ENCODE measurements around the gene RAF1.
"Not testable (repeated sequence)": the region's sequence is repeated elsewhere in the genome, so short reads cannot be mapped to it uniquely, and the experiment has no call there.

Gene RAF1

DNA sequence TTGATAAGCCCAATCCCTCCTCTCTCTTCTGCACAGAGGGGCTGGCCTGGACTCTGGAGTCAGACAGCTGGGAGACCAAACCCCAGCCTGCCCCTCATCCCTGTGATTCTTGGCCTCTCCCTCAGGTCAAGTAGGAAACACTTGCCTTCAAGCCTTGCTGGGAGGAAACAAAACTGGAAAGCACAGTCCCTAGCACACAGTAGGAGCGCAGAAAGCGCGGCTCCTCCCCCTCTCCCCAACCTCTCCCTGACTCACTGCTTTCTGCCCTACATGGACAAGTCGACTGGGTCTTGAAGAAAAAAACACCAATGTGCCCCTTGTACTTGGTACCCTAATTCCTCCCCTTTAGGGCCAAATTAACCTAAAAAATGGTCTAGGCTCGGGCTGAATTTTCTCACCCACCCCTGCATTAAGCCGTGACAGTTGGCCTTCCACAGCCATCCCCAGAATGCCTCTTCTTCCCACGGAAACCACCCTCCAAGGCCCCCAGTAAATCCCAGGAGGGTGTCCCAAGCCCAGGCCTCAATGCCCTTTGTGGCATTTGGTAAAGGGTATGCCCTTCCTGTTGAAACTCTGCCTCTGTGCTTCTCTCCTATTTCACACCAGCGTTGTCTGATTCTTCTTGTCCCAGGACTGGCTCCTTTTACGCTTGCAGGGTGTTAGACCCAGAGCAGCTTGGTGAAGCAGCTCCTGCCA is 11.3 kb upstream of the RAF1 start:
- no peak for DNase-seq

DNA sequence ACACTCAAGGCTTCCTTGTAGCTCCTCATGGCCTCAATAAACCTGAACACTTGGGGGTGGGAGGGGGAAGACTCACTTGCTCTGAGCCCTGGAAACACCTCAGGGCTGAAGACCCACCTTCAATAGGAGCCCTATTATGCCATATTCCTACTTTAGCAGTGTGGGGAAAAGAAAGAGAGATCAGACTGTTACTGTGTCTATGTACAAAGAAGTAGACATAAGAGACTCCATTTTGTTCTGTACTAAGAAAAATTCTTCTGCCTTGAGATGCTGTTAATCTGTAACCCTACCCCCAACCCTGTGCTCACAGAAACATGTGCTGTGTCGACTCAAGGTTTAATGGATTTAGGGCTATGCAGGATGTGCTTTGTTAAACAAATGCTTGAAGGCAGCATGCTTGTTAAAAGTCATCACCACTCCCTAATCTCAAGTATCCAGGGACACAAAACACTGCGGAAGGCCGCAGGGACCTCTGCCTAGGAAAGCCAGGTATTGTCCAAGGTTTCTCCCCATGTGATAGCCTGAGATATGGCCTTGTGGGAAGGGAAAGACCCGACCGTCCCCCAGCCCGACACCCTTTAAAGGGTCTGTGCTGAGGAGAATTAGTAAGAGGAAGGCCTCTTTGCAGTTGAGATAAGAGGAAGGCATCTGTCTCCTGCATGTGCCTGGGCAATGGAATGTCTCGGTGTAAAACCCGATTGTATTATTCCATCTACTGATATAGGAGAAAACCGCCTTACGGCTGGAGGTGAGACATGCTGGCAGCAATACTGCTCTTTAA is 10.2 kb upstream of the RAF1 start:
- DNase-seq = not testable (repeated sequence)

DNA sequence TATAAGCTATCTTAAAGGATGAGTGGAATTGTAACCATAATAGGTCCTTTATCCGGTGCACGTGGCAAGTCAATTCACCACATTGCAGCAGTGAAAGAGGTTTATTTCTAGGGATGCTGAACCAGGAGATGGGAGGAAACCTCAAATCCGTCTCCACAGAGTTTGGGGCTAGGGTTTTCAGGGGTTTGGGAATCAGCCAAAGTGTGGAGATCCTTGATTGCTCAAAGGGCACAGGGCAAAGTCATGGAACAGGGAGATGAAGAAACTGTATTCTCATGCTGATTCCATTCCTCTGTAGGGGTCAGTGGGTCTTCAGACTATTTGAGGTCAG is 7.2 kb upstream of the RAF1 start:
- no peak for DNase-seq

DNA sequence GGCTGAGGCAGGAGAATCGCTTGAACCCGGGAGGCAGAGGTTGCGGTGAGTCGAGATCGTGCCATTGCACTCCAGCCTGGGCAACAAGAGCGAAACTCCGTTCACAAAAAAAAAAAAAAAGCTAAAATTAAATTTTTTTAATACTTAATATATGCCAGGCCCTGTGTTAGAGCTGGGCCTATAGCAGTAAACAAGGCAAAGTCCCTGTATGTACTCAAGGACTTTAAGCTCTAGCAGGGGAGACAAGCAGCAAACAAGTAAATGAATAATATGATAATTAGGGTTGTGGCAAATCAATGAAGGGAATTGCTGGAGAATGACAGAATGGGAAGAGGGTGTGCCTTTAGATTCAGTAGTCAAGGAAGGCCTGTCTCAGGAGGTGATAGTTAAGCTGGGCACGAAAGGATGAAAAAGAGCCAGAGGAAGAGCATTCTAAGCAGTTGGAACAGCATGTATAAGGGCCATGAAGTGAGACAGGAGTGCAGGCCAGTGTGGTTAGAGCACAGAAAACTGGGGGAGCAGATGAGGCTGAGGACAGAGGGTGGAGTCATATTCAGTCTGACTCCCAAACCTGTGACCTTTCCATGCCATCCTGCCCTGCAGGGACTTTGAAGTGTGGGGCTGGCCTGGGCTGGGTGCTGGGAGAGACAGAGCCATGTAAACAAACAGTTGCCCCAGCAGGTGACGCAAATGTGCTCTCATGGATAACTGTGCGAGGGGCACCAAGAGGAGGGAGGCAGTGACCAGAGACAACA is 6.6 kb upstream of the RAF1 start:
- DNase-seq = no peak

DNA sequence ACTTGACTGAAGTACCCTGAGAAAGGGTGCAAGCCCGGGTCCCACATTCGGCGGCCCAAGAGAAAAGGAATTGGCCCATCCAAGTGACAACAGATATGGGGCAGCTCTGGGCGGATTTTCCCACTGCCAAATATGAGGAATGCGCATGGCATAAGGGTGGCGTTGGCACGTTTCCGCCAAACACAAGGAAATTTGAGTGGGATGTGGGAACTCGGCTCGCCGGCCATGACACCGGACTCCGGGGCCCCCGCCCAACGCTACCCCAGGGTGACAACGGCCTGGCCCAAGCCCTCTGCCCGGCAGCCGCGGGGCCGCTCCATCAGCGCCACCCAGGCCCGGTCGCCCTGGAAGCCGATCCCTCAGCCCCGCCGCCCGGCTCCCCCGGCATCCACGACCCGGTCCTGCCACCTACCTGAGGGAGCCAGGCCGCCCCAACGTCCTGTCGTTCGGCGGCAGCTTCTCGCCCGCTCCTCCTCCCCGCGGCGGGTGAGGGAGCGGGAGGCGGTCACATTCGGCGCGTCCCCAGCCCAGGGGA is 449 bp downstream of the RAF1 start:
- no peak for DNase-seq

DNA sequence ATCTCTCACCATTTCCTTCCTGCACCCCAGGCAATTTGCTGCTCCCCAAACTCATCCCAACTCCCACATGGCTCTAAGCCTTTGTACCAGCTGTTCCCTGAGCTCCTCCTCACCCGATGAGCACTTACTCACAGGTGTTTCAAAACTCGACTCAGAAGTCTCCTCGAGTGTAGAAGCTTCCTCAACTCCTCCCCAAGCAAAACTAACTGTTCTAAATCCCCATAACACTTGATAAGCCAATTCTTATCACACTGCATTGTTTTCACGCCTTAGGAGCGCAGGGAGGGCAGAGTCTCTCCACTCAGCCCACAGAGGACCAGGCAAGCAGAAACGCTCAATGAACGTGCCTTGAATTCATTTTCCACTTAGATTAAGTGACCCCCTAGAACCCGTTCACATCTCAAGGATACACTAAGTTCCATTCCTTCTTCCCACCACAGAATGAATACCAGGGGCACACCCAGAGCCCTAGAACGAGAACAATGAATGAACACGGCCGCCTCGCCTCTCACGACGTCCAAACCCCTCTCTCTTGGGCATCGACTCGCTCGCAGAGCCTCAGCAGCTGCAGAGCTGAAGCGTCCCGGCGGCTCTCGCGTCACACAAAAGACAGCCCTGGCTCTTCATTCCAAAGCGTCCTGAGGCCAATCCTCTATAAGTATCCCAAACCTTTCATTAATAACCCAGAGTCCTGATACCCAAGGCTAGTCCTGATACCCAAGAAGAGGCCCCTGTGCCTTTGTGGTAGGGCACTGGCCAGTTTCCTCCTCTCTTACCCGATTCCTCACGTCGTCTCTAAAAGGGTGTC is 1.1 kb downstream of the RAF1 start:
- no peak for DNase-seq

DNA sequence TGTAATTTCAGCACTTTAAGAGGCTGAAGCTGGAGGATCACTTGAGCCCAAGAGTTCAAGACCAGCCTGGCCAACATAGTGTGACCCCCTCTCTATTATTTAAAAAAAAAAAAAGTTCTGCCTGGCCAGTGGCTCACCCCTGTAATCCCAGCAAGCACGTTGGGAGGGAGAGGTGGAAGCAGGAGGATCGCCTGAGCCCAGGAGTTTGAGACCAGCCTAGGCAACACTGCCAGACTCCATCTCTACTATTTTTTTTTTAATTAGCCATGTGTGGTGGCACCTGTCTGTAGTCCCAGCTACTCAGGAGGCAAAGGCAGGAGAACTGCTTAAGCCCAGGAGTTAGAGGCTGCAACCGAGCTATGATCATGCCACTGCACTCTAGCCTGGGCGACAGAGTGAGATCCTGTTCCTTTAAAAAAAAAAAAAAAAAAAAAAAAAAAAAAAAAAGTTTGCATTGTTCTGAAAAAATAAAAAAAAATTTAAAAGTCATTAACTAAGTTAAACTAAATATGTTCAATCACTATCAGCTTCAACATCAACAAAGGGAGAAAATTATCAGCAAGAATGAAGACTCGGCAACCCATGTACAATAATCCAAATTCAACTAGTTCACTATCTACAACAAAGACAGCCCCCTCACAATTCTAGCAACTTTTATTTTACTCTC is 1.9 kb downstream of the RAF1 start:
- no peak for DNase-seq

DNA sequence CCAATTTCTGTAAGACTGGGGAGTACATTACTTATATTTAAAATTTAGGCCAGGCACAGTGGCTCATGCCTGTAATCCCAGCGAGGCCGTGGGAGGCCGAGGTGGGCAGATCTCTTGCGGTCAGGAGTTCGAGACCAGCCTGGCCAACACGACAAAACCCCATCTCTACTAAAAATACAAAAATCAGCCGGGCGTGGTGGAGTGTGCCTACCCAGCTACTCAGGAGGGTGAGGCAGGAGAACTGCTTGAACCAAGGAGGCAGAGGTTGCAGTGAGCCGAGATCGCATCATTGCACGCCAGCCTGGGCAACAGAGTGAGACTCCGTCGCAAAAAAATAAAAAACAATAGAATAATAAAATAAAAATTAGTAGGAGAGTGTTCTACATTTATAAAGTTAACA is 2.5 kb downstream of the RAF1 start:
- not testable (repeated sequence) for DNase-seq

DNA sequence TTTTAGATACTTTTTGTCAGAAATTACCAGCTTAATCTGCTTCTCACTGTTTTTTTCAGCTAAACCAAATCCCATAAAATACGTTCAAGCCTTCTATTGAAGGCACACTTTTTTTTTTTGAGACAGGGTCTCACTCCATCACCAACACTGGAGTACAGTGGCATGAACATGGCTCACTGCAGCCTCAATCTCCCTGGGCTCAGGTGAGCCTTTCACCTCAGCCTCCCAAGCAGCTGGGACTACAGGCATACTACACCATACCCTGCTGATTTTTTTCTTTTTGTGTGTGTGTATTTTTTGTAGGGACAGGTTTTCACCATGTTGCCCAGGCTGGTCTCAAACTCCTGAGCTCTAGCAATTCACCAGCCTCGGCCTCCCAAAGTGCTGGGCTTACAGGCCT is 3.7 kb downstream of the RAF1 start:
- DNase-seq = no peak

DNA sequence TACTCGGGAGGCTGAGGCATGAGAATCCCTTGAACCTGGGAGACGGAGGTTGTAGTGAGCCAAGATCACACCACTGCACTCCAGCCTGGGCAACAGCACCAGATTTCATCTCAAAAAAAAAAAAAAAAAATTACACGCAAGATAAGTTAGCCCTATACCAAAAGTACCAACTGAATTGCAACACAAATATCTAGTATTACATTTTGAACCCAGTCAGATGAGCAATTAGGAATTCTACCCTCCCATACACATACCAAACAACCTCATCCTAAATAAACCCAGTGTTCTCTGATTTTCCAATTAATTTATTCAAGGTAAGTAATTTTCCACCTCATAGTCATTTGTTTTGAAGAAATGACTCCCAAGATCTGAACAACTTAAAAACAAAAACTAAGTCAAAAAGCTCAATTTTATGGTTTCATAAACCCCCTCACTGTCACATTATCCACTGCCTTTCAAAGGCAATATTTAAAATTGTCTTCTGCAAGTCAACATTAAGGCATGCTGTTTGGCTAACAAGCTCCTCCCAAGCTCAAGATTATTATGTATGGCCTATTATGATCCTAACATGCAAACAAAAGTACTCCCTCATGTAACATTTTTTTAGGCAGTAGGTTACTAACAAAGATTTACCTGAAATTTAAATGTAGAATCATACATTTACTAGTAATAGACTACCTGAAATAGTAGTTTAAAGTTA is 4.5 kb downstream of the RAF1 start:
- DNase-seq = no peak

DNA sequence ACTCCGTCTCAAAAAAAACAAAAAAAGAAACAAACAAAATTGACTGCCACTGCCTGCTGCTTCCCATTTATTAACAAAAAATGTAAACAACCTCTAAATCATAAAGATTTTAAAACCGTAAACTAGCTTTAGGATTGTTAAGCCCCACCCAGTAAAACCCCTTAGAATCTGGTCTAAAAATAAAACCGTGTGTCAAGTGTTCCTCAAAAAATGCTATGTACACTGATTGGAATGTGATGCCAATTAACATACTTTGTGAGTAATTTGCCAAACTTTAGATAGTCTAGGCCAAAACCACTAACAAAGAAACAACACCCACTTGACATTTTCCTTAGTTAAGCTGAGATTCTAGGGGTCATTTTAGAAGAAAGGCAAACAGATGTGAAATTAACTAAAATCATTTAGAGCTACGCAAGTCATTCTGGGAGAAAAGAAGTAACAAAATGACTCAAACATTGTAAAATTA is 5.3 kb downstream of the RAF1 start:
- no peak for DNase-seq

DNA sequence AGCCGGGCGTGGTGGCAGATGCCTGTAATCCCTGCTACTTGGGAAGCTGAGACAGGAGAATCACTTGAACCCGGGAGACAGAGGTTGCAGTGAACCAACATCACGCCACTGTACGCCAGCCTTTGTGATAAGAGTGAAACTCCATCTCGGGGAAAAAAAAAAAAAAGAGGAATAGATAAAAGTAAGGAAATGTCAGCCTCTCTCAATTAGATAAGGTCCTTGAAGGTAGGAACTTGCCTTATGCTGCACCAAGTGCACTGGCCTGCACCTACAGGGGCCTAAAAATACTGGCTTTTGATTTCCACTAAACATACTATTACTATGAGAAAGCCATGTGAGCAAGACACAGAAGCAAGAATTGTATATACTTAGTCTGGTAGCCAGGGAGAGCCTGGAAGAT is 7.1 kb downstream of the RAF1 start:
- no peak for DNase-seq

DNA sequence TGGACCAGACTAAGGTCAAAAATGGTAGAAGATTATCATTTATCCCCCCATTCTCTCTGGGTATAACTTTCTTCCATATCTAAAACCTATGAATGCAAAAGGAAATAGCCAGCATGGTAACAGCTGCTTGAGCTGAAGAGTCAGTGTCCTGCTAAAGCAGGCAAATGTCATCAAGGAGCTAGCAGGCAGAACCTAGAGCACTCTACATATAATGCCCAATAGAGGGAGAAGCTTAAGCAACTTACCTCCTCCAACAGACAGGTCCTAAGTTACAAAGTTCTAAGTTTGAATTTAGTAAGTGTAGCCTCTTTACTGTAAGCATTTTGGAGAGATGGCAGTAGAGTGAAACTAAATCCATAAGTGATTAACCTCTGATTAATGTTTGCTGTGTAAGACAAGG is 7.7 kb downstream of the RAF1 start:
- DNase-seq = no peak

DNA sequence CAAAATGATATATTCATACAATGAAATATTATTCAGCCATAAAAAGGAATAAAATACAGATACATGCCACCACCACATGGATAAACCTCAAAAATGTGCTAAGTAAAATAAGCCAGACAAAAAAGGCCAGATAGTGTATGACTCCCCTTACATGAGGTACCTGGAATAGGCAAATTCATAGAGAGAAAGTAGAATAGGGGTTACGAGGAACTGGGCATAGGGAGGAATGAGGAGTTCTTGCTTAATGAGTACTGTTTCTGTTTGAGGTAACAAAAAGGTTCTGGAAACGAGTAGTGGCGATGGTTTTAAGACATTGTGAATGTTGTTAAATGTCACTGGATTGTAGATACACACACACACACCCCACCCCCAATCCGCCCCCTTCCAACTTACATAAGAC is 8.2 kb downstream of the RAF1 start:
- DNase-seq = no peak

DNA sequence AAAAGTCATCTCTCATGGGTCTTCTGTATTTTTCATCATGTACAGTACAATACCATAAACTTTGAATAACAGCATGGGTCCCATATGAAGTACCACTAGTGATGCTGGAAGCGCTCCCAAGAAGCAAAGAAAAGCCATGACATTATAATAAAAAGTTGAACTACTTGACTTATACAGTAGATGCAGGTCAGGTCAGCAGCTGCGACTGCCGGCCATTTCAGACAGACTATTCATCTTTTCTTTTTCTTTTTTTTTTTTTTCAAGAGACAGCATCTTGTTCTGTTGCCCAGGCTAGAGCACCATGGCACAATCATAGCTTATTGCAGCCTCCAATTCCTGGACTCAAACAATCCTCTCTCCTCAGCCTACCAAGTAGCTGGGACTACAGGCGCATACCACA is 10.2 kb downstream of the RAF1 start:
- no peak for DNase-seq

DNA sequence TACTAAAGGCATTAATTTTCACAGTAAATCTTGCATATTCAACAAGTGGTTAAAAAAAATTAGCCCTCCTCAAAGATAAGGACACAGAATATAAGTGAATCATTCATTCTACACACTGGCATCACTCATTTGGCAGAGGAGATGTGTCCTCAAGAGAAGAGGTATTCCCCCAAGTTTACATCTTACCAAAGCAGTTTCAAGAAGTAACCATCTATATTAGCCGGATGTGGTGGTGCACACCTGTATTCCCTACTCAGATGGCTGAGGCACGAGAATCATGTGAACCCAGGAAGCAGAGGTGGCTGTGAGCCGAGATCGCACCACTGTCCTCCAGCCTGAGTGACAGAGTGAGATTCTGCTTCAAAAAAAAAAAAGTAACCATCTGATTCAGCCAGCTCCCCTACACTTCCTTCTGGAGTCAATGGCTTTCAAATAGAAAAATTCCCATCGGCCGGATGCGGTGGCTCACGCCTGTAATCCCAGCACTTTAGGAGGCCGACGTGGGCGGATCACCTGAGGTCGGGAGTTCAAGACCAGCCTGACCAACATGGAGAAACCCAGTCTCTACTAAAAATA is 15.4 kb downstream of the RAF1 start:
- DNase-seq = no peak

DNA sequence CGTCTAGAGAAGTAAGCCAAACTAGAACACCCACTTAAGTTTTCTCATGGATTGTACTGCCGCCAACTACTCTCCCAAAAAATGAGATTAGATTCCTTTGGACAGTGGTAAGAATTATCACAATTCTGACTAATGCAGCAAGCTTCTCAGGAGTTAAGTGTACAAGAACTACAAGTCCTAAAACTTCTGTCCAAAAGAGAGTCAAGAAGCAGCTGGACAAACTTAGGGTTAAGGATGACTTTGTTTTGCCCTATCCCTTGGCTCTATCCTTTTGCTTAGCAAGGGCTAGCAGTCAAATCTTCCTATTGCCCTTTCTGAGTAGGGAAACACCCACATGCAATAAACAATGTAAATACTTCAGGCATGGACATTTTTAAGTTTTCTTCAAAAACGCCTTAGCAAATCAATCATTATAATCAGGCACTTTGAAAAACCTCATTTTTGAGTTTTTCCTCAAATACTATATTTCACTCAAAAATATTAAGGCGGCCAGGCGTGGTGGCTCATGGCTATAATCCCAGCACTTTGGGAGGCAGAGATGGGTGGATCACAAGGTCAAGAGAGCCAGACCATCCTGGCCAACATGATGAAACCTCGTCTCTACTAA is 19.5 kb downstream of the RAF1 start:
- no peak for DNase-seq

DNA sequence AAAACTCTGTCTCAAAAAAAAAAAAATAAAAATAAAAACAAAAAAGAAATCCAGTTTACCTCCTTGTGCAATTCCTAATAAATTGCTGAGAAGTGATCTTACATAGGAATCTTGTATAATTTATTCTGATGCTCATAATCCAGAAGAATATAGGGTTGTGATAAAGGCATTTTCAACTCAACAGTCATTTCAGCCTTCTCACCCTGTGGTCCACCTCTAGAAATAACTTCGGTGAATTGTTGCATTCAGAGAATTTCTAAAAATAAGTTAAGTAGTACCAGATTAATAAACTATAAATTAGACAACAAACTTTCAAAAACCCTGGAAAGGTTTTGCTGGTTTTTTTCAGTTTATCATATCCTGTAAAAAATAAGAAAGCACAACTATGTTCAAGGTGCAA is 20.2 kb downstream of the RAF1 start:
- no peak for DNase-seq

DNA sequence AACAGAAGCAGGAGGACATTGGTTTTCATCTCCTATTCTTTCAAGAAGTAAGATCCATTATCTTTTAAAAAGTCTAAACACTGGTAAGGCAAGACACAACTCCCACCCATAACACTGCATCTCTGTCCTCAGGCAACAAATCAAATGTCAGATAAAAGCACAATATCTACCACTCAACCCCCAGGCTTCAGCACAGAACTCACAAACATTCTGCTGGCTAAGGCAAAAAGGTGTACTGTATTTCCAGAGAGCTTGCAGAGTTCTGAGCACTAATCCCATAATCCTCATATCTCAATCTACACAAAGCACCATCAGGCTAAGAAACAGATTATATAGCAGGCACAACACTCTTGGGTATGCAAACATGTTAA is 20.9 kb downstream of the RAF1 start:
- no peak for DNase-seq

DNA sequence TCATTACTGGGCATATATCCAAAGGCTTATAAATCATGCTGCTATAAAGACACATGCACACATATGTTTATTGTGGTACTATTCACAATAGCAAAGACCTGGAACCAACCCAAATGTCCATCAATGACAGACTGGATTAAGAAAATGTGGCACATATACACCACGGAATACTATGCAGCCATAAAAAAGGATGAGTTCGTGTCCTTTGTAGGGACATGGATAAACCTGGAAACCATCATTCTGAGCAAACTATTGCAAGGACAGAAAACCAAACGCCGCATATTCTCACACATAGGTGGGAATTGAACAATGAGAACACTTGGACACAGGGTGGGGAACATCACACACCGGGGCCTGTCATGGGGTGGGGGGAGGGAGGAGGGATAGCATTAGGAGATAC is 23.1 kb downstream of the RAF1 start:
- not testable (repeated sequence) for DNase-seq

DNA sequence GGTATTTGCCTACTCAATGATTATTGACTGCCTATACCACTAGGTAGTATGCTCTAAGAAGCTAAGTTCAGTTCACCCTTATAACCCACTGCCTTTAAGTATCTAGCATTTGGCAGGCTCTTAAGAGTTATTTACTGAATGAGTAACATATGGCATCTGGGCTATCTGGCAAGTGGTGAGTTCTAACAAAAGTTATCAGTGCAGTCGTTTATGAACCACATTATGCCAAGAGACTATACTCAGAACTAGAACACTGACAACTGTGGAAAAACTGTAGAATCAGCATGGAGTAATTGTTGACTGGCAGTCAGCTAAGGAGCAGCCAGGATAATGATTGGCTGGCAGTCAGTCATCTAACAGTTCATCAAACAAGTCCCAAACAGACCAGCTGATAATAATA is 25.8 kb downstream of the RAF1 start:
- no peak for DNase-seq

Measured in CD4-positive, alpha-beta T cell treated with Interleukin-15 for 1 hour (primary cell).